Common myeloid progenitor, CD34-positive (primary cell): ENCODE measurements around the gene MIOS.

Source experiments
- CTCF ChIA-PET: fragments of 350-600 bp; sonication (Branson Sonifier 250); formaldehyde crosslinking; loops from one replicate; lab custom pipeline; 2021; ENCODE audit warnings: antibody characterized with exemption; lab: Charles Lee
- POLR2A ChIA-PET: fragments of 350-600 bp; sonication (Branson Sonifier 250); formaldehyde crosslinking; loops from one replicate; lab custom pipeline; 2021; ENCODE audit warnings: antibody characterized with exemption; lab: Charles Lee
- DNase-seq, 3 donors: peaks; one replicate each; pipeline versions ENCODE4 v3.0.0 to v3.0.0-alpha.2; 2013
- H3K27ac ChIP-seq, 2 experiments: 1 replicate in 1 of 2; 2 replicates in 1 of 2; pipeline ENCODE4 v1.7.0; 2013; ENCODE audit warnings: inconsistent platforms in 2 of 2, low read length in 2 of 2, mild to moderate bottlenecking in 2 of 2, low read depth in 1 of 2, moderate library complexity in 1 of 2; ENCODE audit not compliant: severe bottlenecking in 2 of 2, insufficient read depth in 1 of 2, poor library complexity in 1 of 2
- H3K27me3 ChIP-seq, 5 experiments: replicated peaks in 2 of 5; 1 replicate in 3 of 5; 2 replicates in 2 of 5; pipeline versions ENCODE4 v1.6.1 to v1.7.0; 2013; ENCODE audit warnings: low read length in 4 of 5, mild to moderate bottlenecking in 2 of 5, moderate library complexity in 2 of 5, inconsistent platforms in 1 of 5; ENCODE audit not compliant: insufficient read depth in 5 of 5, control insufficient read depth in 4 of 5
- H3K36me3 ChIP-seq, 4 experiments: 1 replicate in 2 of 4; 2 replicates in 2 of 4; pipeline versions ENCODE4 v1.6.1 to v1.7.0; 2013; ENCODE audit warnings: low read length in 3 of 4, control low read depth in 1 of 4, mild to moderate bottlenecking in 1 of 4; ENCODE audit not compliant: control insufficient read depth in 4 of 4, insufficient read depth in 4 of 4
- H3K4me1 ChIP-seq, 4 experiments: 1 replicate in 3 of 4; 2 replicates in 1 of 4; pipeline versions ENCODE4 v1.6.1 to v1.7.1; 2013; ENCODE audit warnings: low read length in 3 of 4, mild to moderate bottlenecking in 3 of 4, control low read depth in 1 of 4, inconsistent platforms in 1 of 4, moderate library complexity in 1 of 4; ENCODE audit not compliant: control insufficient read depth in 4 of 4, insufficient read depth in 4 of 4; ENCODE audit errors: control extremely low read depth in 1 of 4
- H3K4me3 ChIP-seq, 7 experiments: 1 replicate in 4 of 7; 2 replicates in 3 of 7; pipeline versions ENCODE4 v1.5.1 to v1.7.0; 2013; ENCODE audit warnings: mild to moderate bottlenecking in 7 of 7, low read length in 6 of 7, moderate library complexity in 6 of 7, inconsistent platforms in 2 of 7, low read depth in 2 of 7, control low read depth in 1 of 7; ENCODE audit not compliant: insufficient read depth in 4 of 7, control insufficient read depth in 1 of 7; ENCODE audit errors: extremely low read depth in 1 of 7
- H3K9me3 ChIP-seq, 5 experiments: 1 replicate in 4 of 5; 2 replicates in 1 of 5; pipeline versions ENCODE4 v1.6.1 to v1.7.1; 2013; ENCODE audit warnings: low read length in 4 of 5, mild to moderate bottlenecking in 2 of 5, inconsistent platforms in 1 of 5, low read depth in 1 of 5, moderate library complexity in 1 of 5; ENCODE audit not compliant: control insufficient read depth in 4 of 5, insufficient read depth in 2 of 5; ENCODE audit errors: control extremely low read depth in 1 of 5
- WGBS: methylation state at CpG from one replicate; pipeline ENCODE4 v1.1.5; 2013; ENCODE audit not compliant: insufficient coverage; 5-methylcytosine and 5-hydroxymethylcytosine counted together

MIOS gene

GRCh38 chr7:7569081-7569527 is 2.4 kb downstream of the MIOS start:
- peak; percentile 32 to 69 (median 54) for DNase-seq
- POLR2A ChIA-PET, result no interaction called here
- H3K4me1 ChIP-seq, result peaks cover 20 to 25% (median 20%) of the 10 kb centered on the region in 4 experiments
- peaks cover 0 to 4% (median 0%) of the 10 kb centered on the region in 5 experiments for H3K9me3 ChIP-seq
- peak overlapping the region in 4 of 7 experiments; percentile 23 to 86 (median 51) for H3K4me3 ChIP-seq
- WGBS, result 17% methylated on average over 2 of the region's 5 CpGs
- CTCF ChIA-PET, result no interaction called here
- no peaks in the 10 kb centered on the region for H3K27me3 ChIP-seq
- peaks cover 8 to 22% (median 15%) of the 10 kb centered on the region in 4 experiments for H3K36me3 ChIP-seq
- peak overlapping the region in 1 of 2 experiments; percentile 57 for H3K27ac ChIP-seq

- Histone ChIP-seq H3K27me3 (no peaks in the 10 kb centered on the region), H3K27ac (peak overlapping the region in 1 of 2 experiments; percentile 57), H3K9me3 (peaks cover 0 to 4% (median 0%) of the 10 kb centered on the region in 5 experiments), H3K4me1 (peaks cover 20 to 25% (median 20%) of the 10 kb centered on the region in 4 experiments), H3K4me3 (peak overlapping the region in 1 of 7 experiments; percentile 23), H3K36me3 (peaks cover 8 to 22% (median 15%) of the 10 kb centered on the region in 4 experiments)
- 100% methylated on average over 3 of the region's 3 CpGs for WGBS
- ChIA-PET CTCF (no interaction called here), POLR2A (no interaction called here)
- no peak for DNase-seq
Measured at GRCh38 chr7:7569615-7570014, 2.9 kb downstream of the MIOS start.

- Histone ChIP-seq H3K27ac (no peak overlapping the region), H3K4me1 (peaks cover 20 to 25% (median 20%) of the 10 kb centered on the region in 4 experiments), H3K36me3 (peaks cover 8 to 22% (median 15%) of the 10 kb centered on the region in 4 experiments), H3K27me3 (no peaks in the 10 kb centered on the region), H3K4me3 (no peak overlapping the region), H3K9me3 (peaks cover 0 to 4% (median 0%) of the 10 kb centered on the region in 5 experiments)
- 100% methylated on average over 1 of the region's 3 CpGs for WGBS
- POLR2A ChIA-PET, result no interaction called here
- DNase-seq, result no peak
- CTCF ChIA-PET, result no interaction called here
Measured at GRCh38 chr7:7570584-7570983, 3.9 kb downstream of the MIOS start.

GRCh38 chr7:7573701-7574100 is 7.0 kb downstream of the MIOS start:
- ChIA-PET POLR2A (no interaction called here), CTCF (no interaction called here)
- H3K27me3 ChIP-seq, result no peaks in the 10 kb centered on the region
- peaks cover 10 to 21% (median 15%) of the 10 kb centered on the region in 4 experiments for H3K4me1 ChIP-seq
- peaks cover 8 to 22% (median 15%) of the 10 kb centered on the region in 4 experiments for H3K36me3 ChIP-seq
- peaks cover 0 to 4% (median 0%) of the 10 kb centered on the region in 5 experiments for H3K9me3 ChIP-seq
- H3K4me3 ChIP-seq, result no peak overlapping the region
- no peak overlapping the region for H3K27ac ChIP-seq
- no peak for DNase-seq
- WGBS, result no CpG with 5 or more reads among the region's 2 CpGs

- WGBS, result 94% methylated on average over 1 of the region's 1 CpG
- CTCF ChIA-PET, result interaction anchor here (0.6 kb wide), 1 partner anchor 14 kb away, joined by 3 read pairs; no protein-coding TSS in a partner anchor
- Histone ChIP-seq H3K9me3 (peaks cover 0 to 4% (median 0%) of the 10 kb centered on the region in 5 experiments), H3K4me3 (no peak overlapping the region), H3K27ac (no peak overlapping the region), H3K36me3 (peaks cover 8 to 21% (median 13%) of the 10 kb centered on the region in 4 experiments), H3K4me1 (peaks cover 5 to 13% (median 7%) of the 10 kb centered on the region in 4 experiments), H3K27me3 (no peaks in the 10 kb centered on the region)
- no peak for DNase-seq
- POLR2A ChIA-PET, result no interaction called here
Measured at GRCh38 chr7:7576344-7576743, 9.7 kb downstream of the MIOS start.

GRCh38 chr7:7577888-7578287 is 11.2 kb downstream of the MIOS start:
- peak in 2 of 3 donors; percentile 59 to 68 for DNase-seq
- no peak overlapping the region for H3K27ac ChIP-seq
- peaks cover 1 to 17% (median 7%) of the 10 kb centered on the region in 4 experiments for H3K36me3 ChIP-seq
- peaks cover 0 to under 1% (median 0%) of the 10 kb centered on the region in 5 experiments for H3K9me3 ChIP-seq
- ChIA-PET CTCF (interaction anchor here (0.6 to 1.3 kb wide), 3 partner anchors 17 to 155 kb away, joined by 3 read pairs; no protein-coding TSS in a partner anchor), POLR2A (interaction anchor here (0.6 kb wide), 1 partner anchor 683 kb away, joined by 3 read pairs; no protein-coding TSS in a partner anchor)
- H3K27me3 ChIP-seq, result no peaks in the 10 kb centered on the region
- WGBS, result 13% methylated on average over 1 of the region's 1 CpG
- H3K4me1 ChIP-seq, result peaks cover 5 to 13% (median 7%) of the 10 kb centered on the region in 4 experiments
- no peak overlapping the region for H3K4me3 ChIP-seq

GRCh38 chr7:7579638-7580037 is 13.0 kb downstream of the MIOS start:
- no peak overlapping the region for H3K27ac ChIP-seq
- H3K36me3 ChIP-seq, result peaks cover 0 to 11% (median 1%) of the 10 kb centered on the region in 4 experiments
- no peak overlapping the region for H3K4me3 ChIP-seq
- 100% methylated on average over 3 of the region's 3 CpGs for WGBS
- POLR2A ChIA-PET, result no interaction called here
- no peaks in the 10 kb centered on the region for H3K9me3 ChIP-seq
- H3K27me3 ChIP-seq, result no peaks in the 10 kb centered on the region
- DNase-seq, result no peak
- peaks cover 5 to 13% (median 7%) of the 10 kb centered on the region in 4 experiments for H3K4me1 ChIP-seq
- CTCF ChIA-PET, result interaction anchor here (1.4 kb wide), 1 partner anchor 716 kb away, joined by 5 read pairs; no protein-coding TSS in a partner anchor
